ENCODE results near the gene COL6A2. TPM values are rescaled to one million over a fixed set of nuclear protein-coding genes. Genes with fewer than 3 reads are reported as not detected.
"Not testable (repeated sequence)": the region's sequence is repeated elsewhere in the genome, so short reads cannot be mapped to it uniquely, and the experiment has no call there.

COL6A2 gene
- total RNA-seq, 1 experiment from 2014 or later: 87.0 TPM

GRCh38 chr21:46059195-46059594 lies 38.7 kb upstream of the COL6A2 start (continued):
- TF ChIP-seq ZBTB33 (IDR thresholded peaks at IDR 0.05; ENCODE audit: extremely low read depth, insufficient replicate concordance, low read length) (no peak), POLR2AphosphoS5 (IDR thresholded peaks at IDR 0.05; ENCODE audit: low read depth, low read length) (no peak), ZFX (IDR thresholded peaks at IDR 0.05) (no peak), RAD21 (IDR thresholded peaks at IDR 0.05; ENCODE audit: low read depth) (no peak), EZH2phosphoT487 (IDR thresholded peaks at IDR 0.05; ENCODE audit: borderline replicate concordance) (no peak), FOSL1 (IDR thresholded peaks at IDR 0.05; ENCODE audit: low read depth) (no peak), TCF7L2 (IDR thresholded peaks at IDR 0.05; ENCODE audit: borderline replicate concordance, extremely low read depth, insufficient read depth, insufficient read length) (no peak)

GRCh38 chr21:46059711-46060455 lies 38.0 kb upstream of the COL6A2 start:
- H3K79me2 ChIP-seq (ENCODE audit: insufficient read depth, low read length); CTCF ChIA-PET; H3K4me2 ChIP-seq (ENCODE audit: low read length); H3K27me3 ChIP-seq (ENCODE audit: insufficient read depth, low read length); H3K4me3 ChIP-seq (replicated peaks in 1 of 2; ENCODE audit: low read depth in 1 of 2, low read length in 2 of 2); intact Hi-C loops (cut with micrococcal nuclease); H3K36me3 ChIP-seq (ENCODE audit: control insufficient read depth in 1 of 2, insufficient read depth in 2 of 2, low read length in 2 of 2); ATAC-seq; BruUV-seq (replicated peaks); H4K20me1 ChIP-seq (ENCODE audit: insufficient read depth); H3K9ac ChIP-seq (ENCODE audit: low read length); H2AFZ ChIP-seq (ENCODE audit: low read depth, low read length, poor library complexity, severe bottlenecking); DNase-seq (ENCODE audit: low read depth, low spot score); H3K27ac ChIP-seq (ENCODE audit: low read depth, low read length); H3K9me2 ChIP-seq (ENCODE audit: insufficient read depth); POLR2A ChIA-PET; H3K4me1 ChIP-seq (ENCODE audit: control insufficient read depth in 1 of 2, insufficient read depth in 2 of 2, low read length in 2 of 2); RAD21 ChIA-PET (ENCODE audit: low non-redundant PET in 1 of 2, low total read pairs in 2 of 2, uncharacterized antibody in 2 of 2, unreplicated experiment in 2 of 2): not testable (repeated sequence)
- H3K9me3 ChIP-seq (ENCODE audit: control insufficient read depth in 1 of 2, insufficient read depth in 1 of 2, low read depth in 1 of 2, low read length in 2 of 2): peaks cover 6 to 13% of the 10 kb centered on the region in 2 experiments; a peak in 2 of 4 replicates

Data from HCT116 (cell line).